Heart right ventricle (tissue), 16 donors: ENCODE results near the gene TYRP1. TPM values are rescaled to one million over a fixed set of nuclear protein-coding genes. Genes with fewer than 3 reads are reported as not detected.

Source experiments
- ATAC-seq, 8 donors: fragments of 200-7000 bp; cut with Tn5 transposase; one replicate each; pipeline ENCODE4 v1.9.1; 2020; ENCODE audit warnings: mild to moderate bottlenecking in 8 of 8, moderate library complexity in 8 of 8, moderate number of reproducible peaks in 1 of 8
- DNase-seq, 2 donors: peaks; one replicate each; pipeline ENCODE4 v3.0.0-alpha.2; 2020
- H3K27ac ChIP-seq, 10 donors: fragments of 200-600 bp; sonication (generic) in 2 of 10; one replicate each; pipeline versions ENCODE4 v1.5.0 to v1.8.0; 2020 to 2022; ENCODE audit warnings: mild to moderate bottlenecking in 3 of 10
- H3K27me3 ChIP-seq, 7 donors: fragments of 200-600 bp; one replicate each; pipeline ENCODE4 v1.8.0; 2021 to 2022; ENCODE audit warnings: mild to moderate bottlenecking in 2 of 7
- H3K36me3 ChIP-seq, 9 donors: fragments of 200-600 bp; sonication (generic) in 1 of 9; one replicate each; pipeline versions ENCODE4 v1.5.0 to v1.8.0; 2020 to 2022; ENCODE audit warnings: mild to moderate bottlenecking in 2 of 9
- H3K4me1 ChIP-seq, 9 donors: fragments of 200-600 bp; sonication (generic) in 1 of 9; one replicate each; pipeline versions ENCODE4 v1.5.0 to v1.8.0; 2020 to 2022; ENCODE audit warnings: mild to moderate bottlenecking in 4 of 9
- H3K4me3 ChIP-seq, 10 donors: fragments of 200-600 bp; sonication (generic) in 2 of 10; one replicate each; pipeline versions ENCODE4 v1.5.0 to v1.8.0; 2020 to 2022; ENCODE audit warnings: mild to moderate bottlenecking in 7 of 10, moderate library complexity in 2 of 10
- H3K9me3 ChIP-seq, 11 donors: fragments of 200-600 bp in 10 of 11; sonication (generic) in 2 of 11; one replicate each; pipeline versions ENCODE4 v1.5.0 to v1.8.0; 2013 to 2022; ENCODE audit warnings: mild to moderate bottlenecking in 2 of 11, control low read depth in 1 of 11, moderate library complexity in 1 of 11
- CTCF ChIP-seq, 9 donors: fragments of 200-600 bp; sonication (generic) in 2 of 9; IDR thresholded peaks; one replicate each; pipeline versions ENCODE4 v1.5.0 to v1.8.0; 2021 to 2022; ENCODE audit warnings: antibody characterized with exemption in 9 of 9, mild to moderate bottlenecking in 5 of 9, moderate library complexity in 1 of 9
- WGBS, 2 donors: extraction: QIAGEN DNeasy Blood & Tissue Kit; methylation state at CpG; one replicate each; pipeline ENCODE4 v1.1.7; 2013; ENCODE audit warnings: inconsistent platforms in 1 of 2; 5-methylcytosine and 5-hydroxymethylcytosine counted together
- intact Hi-C, 10 donors: fragments of 100-400 bp; cut with DNase I; formaldehyde crosslinking; loops; one replicate each; pipeline versions ENCODE4 v1.11.1 to v1.14.2; 2022
- polyA plus RNA-seq, 2 donors: library from polyadenylated mRNA; stranded (reverse); fragments of 200-250 nt; gene quantifications; one replicate each; pipeline ENCODE4 v1.2.3, GENCODE V29; 2013
- total RNA-seq, 10 donors: library from RNA; stranded (reverse); fragmentation: NEBNext Ultra II Directional in 3 of 10; extraction: Animal tissue kit (Norgen Biotek cat#: 25700) in 3 of 10; gene quantifications; one replicate each; pipeline versions ENCODE4 v1.2.1 to v1.2.4, GENCODE V29; 2021 to 2023
- donor health status: Arrhythmogenic right ventricular cardiomyopathy.
- donor health status: ischemic (EF 13 %, LVEDD 7.1; RV severe dilation, severe dysfunction).
- donor health status: healthy with polysubstance abuse.
- donor health status: DM: no; HTN: yes; CAD: no.
- donor health status: DM: no; HTN: no; CAD: no.
- donor health status: ischemic (EF 25% LVEDD 6.9; RV normal size, moderate dysfunction).
- donor health status: ischemic (EF 25% LVEDD 5.7; RV mildly dilated, moderate dysfunction).
- donor health status: healthy.
- donor health status: DM: yes; HTN: yes; CAD: no.
- donor health status: Ischemic cardiomyopathy.
- donor health status: ischemic (EF 35%, LVEDD 5.7; RV mildly dilated, moderate dysfunction).
- donor health status: nonischemic (EF 11% LVEDD 7.7; RV severe dilation, severe dysfunction).
- donor health status: DM: yes; HTN: yes; CAD: no.
- donor health status: PGD.
- donor health status: ischemic (EF 29% LVEDD 5.4; RV normal size, mild dysfunction).
- donor health status: nonischemic (EF 23%, LVEDD 6.1; RV moderate dilation, normal function).

The TYRP1 gene
- total and polyA plus RNA-seq, 12 donors: 7.2 to 138 (median 66.8) TPM

- Histone ChIP-seq H3K4me1 (no peaks in the 10 kb centered on the region), H3K9me3 (no peaks in the 10 kb centered on the region), H3K27me3 (no peaks in the 10 kb centered on the region), H3K27ac (no peak overlapping the region), H3K36me3 (no peaks in the 10 kb centered on the region), H3K4me3 (no peak overlapping the region)
- intact Hi-C loops: loop anchor here in 2 of 10 donors (5.0 kb wide), 1 partner anchor 372 kb away; no protein-coding TSS in a partner anchor
- ATAC-seq: no peak
- WGBS, 2 donors: 94 to 95% methylated on average over 3 of the region's 3 CpGs
- no peak for TF ChIP-seq CTCF (IDR thresholded peaks at IDR 0.05)
- no peak for DNase-seq
Measured at GRCh38 chr9:12715268-12715667, 22.1 kb downstream of the TYRP1 start.

- H3K4me3 ChIP-seq: no peak overlapping the region
- intact Hi-C loops: loop anchor here in 2 of 10 donors (5.0 kb wide), 1 partner anchor 370 kb away; no protein-coding TSS in a partner anchor
- DNase-seq: no peak
- no peak for ATAC-seq
- no peaks in the 10 kb centered on the region for H3K27me3 ChIP-seq
- H3K9me3 ChIP-seq: no peaks in the 10 kb centered on the region
- TF ChIP-seq CTCF (IDR thresholded peaks at IDR 0.05): peak in 4 of 9 donors; percentile 8 to 30 (median 19)
- H3K4me1 ChIP-seq: no peaks in the 10 kb centered on the region
- no peaks in the 10 kb centered on the region for H3K36me3 ChIP-seq
- 62 to 67% methylated on average over 5 of the region's 5 CpGs for WGBS, 2 donors
- H3K27ac ChIP-seq: no peak overlapping the region
Measured at GRCh38 chr9:12716823-12717600, 23.8 kb downstream of the TYRP1 start.

- no peaks in the 10 kb centered on the region for H3K4me1 ChIP-seq
- H3K36me3 ChIP-seq: no peaks in the 10 kb centered on the region
- DNase-seq: no peak
- intact Hi-C loops: loop anchor here in 3 of 10 donors (2.0 to 5.0 kb wide), 2 partner anchors 369 to 371 kb away; no protein-coding TSS in a partner anchor
- no peak for TF ChIP-seq CTCF (IDR thresholded peaks at IDR 0.05)
- no peaks in the 10 kb centered on the region for H3K27me3 ChIP-seq
- ATAC-seq: no peak
- no peak overlapping the region for H3K27ac ChIP-seq
- 72 to 79% methylated on average over 1 of the region's 1 CpG for WGBS, 2 donors
- H3K9me3 ChIP-seq: no peaks in the 10 kb centered on the region
- no peak overlapping the region for H3K4me3 ChIP-seq
Measured at GRCh38 chr9:12717907-12718306, 24.7 kb downstream of the TYRP1 start.

GRCh38 chr9:12718482-12719026 lies 25.4 kb downstream of the TYRP1 start:
- Histone ChIP-seq H3K27me3 (no peaks in the 10 kb centered on the region), H3K36me3 (no peaks in the 10 kb centered on the region), H3K9me3 (no peaks in the 10 kb centered on the region), H3K4me1 (no peaks in the 10 kb centered on the region), H3K4me3 (peak overlapping the region in 3 of 10 donors; percentile 3 to 16 (median 4)), H3K27ac (no peak overlapping the region)
- no peak for TF ChIP-seq CTCF (IDR thresholded peaks at IDR 0.05)
- peak in 7 of 8 donors; percentile 38 to 61 (median 53) for ATAC-seq
- 39 to 53% methylated on average over 7 of the region's 7 CpGs for WGBS, 2 donors
- no peak for DNase-seq
- intact Hi-C loops: loop anchor here in 3 of 10 donors (2.0 to 5.0 kb wide), 2 partner anchors 369 to 370 kb away; no protein-coding TSS in a partner anchor
